CD4-positive, CD25-positive, alpha-beta regulatory T cell (primary cell): ENCODE data around the gene PZP. TPM values are rescaled to one million over a fixed set of nuclear protein-coding genes. Genes with fewer than 3 reads are reported as not detected.

ENCODE experiments used
- ATAC-seq, 2 donors: fragments of 150-1000 bp; cut with Tn5 transposase; one replicate each; pipeline ENCODE4 v1.10.0; 2021; ENCODE audit warnings: low read depth in 2 of 2, moderate number of reproducible peaks in 2 of 2, moderate library complexity in 1 of 2
- DNase-seq, 3 donors: peaks; one replicate each; pipeline versions ENCODE4 v3.0.0 to v3.0.0-alpha.2; 2012 to 2022; ENCODE audit warnings: mixed read lengths in 1 of 3
- H3K27ac ChIP-seq: one replicate; pipeline ENCODE4 v1.7.0; 2013; ENCODE audit warnings: mild to moderate bottlenecking, low read length; ENCODE audit not compliant: insufficient read depth, poor library complexity, severe bottlenecking
- H3K27me3 ChIP-seq: one replicate; pipeline ENCODE4 v1.7.0; 2013; ENCODE audit warnings: low read length; ENCODE audit not compliant: control insufficient read depth, insufficient read depth
- H3K36me3 ChIP-seq: one replicate; pipeline ENCODE4 v1.7.0; 2013; ENCODE audit warnings: mild to moderate bottlenecking, low read length, moderate library complexity; ENCODE audit not compliant: control insufficient read depth, insufficient read depth
- H3K4me1 ChIP-seq: 2 replicates; pipeline ENCODE4 v1.7.0; 2013; ENCODE audit warnings: mild to moderate bottlenecking, low read length; ENCODE audit not compliant: insufficient read depth, control insufficient read depth, poor library complexity, severe bottlenecking
- H3K4me3 ChIP-seq: one replicate; pipeline ENCODE4 v1.7.0; 2013; ENCODE audit warnings: low read depth, mild to moderate bottlenecking, low read length, moderate library complexity
- H3K9me3 ChIP-seq, 2 experiments: 1 replicate in 1 of 2; 2 replicates in 1 of 2; pipeline ENCODE4 v1.7.0; 2013; ENCODE audit warnings: low read length in 2 of 2, mild to moderate bottlenecking in 1 of 2, moderate library complexity in 1 of 2; ENCODE audit not compliant: control insufficient read depth in 2 of 2
- H3K27ac Mint-ChIP-seq, 3 donors: one replicate each; pipeline ENCODE4 v1.8.0; 2020 to 2022; ENCODE audit warnings: mild to moderate bottlenecking in 3 of 3, mixed read lengths in 3 of 3, moderate library complexity in 2 of 3
- H3K27me3 Mint-ChIP-seq: one replicate; pipeline ENCODE4 v1.8.0; 2022; ENCODE audit warnings: mild to moderate bottlenecking, mixed read lengths
- H3K36me3 Mint-ChIP-seq: one replicate; pipeline ENCODE4 v1.8.0; 2020; ENCODE audit warnings: mixed read lengths
- H3K4me1 Mint-ChIP-seq, 4 donors: one replicate each; pipeline ENCODE4 v1.8.0; 2020 to 2022; ENCODE audit warnings: mixed read lengths in 4 of 4, mild to moderate bottlenecking in 1 of 4
- H3K4me3 Mint-ChIP-seq, 4 donors: one replicate each; pipeline ENCODE4 v1.8.0; 2020 to 2022; ENCODE audit warnings: mild to moderate bottlenecking in 4 of 4, mixed read lengths in 4 of 4, moderate library complexity in 3 of 4
- H3K9me3 Mint-ChIP-seq, 7 donors: one replicate each; pipeline ENCODE4 v1.8.0; 2020 to 2022; ENCODE audit warnings: mixed read lengths in 7 of 7, mild to moderate bottlenecking in 3 of 7, moderate library complexity in 2 of 7
- polyA plus RNA-seq, 4 donors: library from polyadenylated mRNA; unstranded; fragments of 300-500 nt; fragmentation: Illumina TruSeq; gene quantifications; one replicate each; pipeline ENCODE4 v1.2.3, GENCODE V29; 2021
- total RNA-seq: library from RNA; stranded (reverse); gene quantifications from one replicate; pipeline ENCODE4 v1.2.3, GENCODE V29; 2022

The PZP gene
- total and polyA plus RNA-seq, 5 donors from 2014 or later, result 0.29 TPM; not detected in 4

- H3K4me1 ChIP-seq, result no peaks in the 10 kb centered on the region
- Mint-ChIP-seq H3K4me3 (no peak overlapping the region), H3K27me3 (peaks cover 8% of the 10 kb centered on the region), H3K4me1 (no peaks in the 10 kb centered on the region), H3K36me3 (no peaks in the 10 kb centered on the region), H3K9me3 (peaks cover 0 to under 1% (median 0%) of the 10 kb centered on the region in 7 donors), H3K27ac (no peak overlapping the region)
- DNase-seq (no peak), ATAC-seq (no peak)
- no peak overlapping the region for H3K4me3 ChIP-seq
- H3K36me3 ChIP-seq, result no peaks in the 10 kb centered on the region
- no peaks in the 10 kb centered on the region for H3K27me3 ChIP-seq
- H3K9me3 ChIP-seq, result no peaks in the 10 kb centered on the region
- no peak overlapping the region for H3K27ac ChIP-seq
Measured at GRCh38 chr12:9123781-9124382, 84.3 kb downstream of the PZP start.

DNA sequence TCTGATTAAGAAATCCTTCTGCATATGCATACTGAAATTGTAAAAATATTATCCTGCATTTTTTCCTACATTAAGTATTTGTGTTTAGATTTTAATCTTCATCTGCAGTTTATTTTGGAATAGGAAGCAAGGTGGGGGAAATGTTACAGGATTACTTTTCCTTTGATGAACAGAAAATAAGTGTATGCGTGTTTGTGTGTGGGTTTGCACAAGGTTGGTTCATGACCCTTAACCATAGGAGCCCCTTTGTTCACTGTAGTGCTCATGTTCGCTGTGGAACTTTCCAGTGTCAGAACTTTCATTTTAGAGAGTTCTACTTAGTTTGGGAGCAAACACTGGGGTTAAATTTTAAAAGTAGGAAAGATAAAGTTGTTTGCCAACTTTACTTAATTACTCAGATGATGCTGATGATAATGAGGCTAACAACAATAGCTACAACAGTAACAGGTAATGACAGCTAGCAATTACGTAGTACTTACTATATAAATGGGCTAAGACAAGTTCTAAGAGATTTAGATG, 86.0 kb downstream of the PZP start:
- no peaks in the 10 kb centered on the region for H3K36me3 ChIP-seq
- ATAC-seq, result no peak
- no peak overlapping the region for H3K4me3 Mint-ChIP-seq
- H3K27me3 ChIP-seq, result peaks cover 3% of the 10 kb centered on the region
- no peaks in the 10 kb centered on the region for H3K36me3 Mint-ChIP-seq
- H3K27me3 Mint-ChIP-seq, result peaks cover 7% of the 10 kb centered on the region
- no peak overlapping the region for H3K27ac Mint-ChIP-seq
- H3K4me1 Mint-ChIP-seq, result no peaks in the 10 kb centered on the region
- H3K9me3 ChIP-seq, result no peaks in the 10 kb centered on the region
- no peak overlapping the region for H3K4me3 ChIP-seq
- DNase-seq, result no peak
- no peak overlapping the region for H3K27ac ChIP-seq
- H3K9me3 Mint-ChIP-seq, result peaks cover 0 to 2% (median 0%) of the 10 kb centered on the region in 7 donors
- H3K4me1 ChIP-seq, result no peaks in the 10 kb centered on the region

DNA sequence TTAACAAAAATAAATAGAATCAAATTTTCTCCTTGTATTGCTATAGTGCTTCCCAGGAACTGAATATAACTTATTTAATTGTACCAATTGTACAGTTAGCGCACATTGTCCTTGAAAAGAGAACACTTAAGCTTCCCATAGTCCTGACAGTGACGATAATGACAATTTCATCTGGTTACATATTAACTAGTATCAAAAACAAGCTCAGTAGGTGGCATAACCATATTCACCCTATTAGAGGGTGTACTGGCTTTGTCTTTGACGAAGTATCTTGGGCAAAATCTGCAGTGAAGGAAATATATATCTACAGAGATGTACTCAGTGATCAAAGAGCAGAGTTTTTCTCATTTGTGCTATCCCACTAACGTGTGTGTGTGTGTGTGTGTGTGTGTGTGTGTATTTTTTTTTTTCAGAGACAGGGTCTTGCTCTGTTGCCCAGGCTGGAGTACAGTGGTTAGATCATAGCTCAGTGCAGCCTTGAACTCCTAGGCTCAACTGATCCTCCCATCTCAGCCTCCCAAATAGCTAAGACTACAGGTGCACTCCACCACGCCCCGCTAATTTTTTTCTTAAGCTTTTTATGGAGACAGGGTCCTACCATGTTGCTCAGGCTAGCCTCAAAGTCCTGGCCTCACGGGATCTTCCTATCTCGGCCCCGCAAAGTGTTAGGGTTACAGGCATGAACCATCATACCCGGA, 87.6 kb downstream of the PZP start:
- no peaks in the 10 kb centered on the region for H3K27me3 Mint-ChIP-seq
- H3K36me3 Mint-ChIP-seq, result no peaks in the 10 kb centered on the region
- H3K9me3 Mint-ChIP-seq, result peaks cover 0 to 2% (median 0%) of the 10 kb centered on the region in 7 donors
- H3K4me3 ChIP-seq, result no peak overlapping the region
- DNase-seq (no peak), ATAC-seq (no peak)
- H3K27ac ChIP-seq, result no peak overlapping the region
- no peak overlapping the region for H3K4me3 Mint-ChIP-seq
- no peaks in the 10 kb centered on the region for H3K4me1 ChIP-seq
- H3K27me3 ChIP-seq, result peaks cover 3% of the 10 kb centered on the region
- H3K36me3 ChIP-seq, result no peaks in the 10 kb centered on the region
- H3K4me1 Mint-ChIP-seq, result peaks cover 0 to 6% (median 1%) of the 10 kb centered on the region in 4 donors
- no peaks in the 10 kb centered on the region for H3K9me3 ChIP-seq
- H3K27ac Mint-ChIP-seq, result no peak overlapping the region

DNA sequence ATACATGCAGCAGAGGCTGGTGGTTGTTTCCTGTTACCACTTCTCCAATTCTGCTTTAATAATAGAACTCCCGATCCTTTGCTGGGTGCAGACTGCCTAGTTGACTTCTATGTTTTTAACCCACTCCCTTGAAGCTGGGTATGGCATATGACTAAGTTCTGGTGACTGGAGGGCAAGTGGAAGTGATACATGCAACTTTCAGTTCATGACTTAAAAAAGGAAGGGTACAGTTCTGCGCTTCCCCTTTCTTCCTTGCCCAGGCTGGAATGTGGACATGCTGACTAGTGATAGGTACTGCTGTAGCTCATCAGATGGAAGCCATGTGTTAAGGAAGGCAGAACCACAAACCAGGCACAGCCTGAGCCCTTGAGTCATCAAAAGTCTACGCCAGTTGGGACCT, 90.0 kb downstream of the PZP start:
- ATAC-seq (peak; percentile 68 to 69), DNase-seq (no peak)
- Histone ChIP-seq H3K36me3 (no peaks in the 10 kb centered on the region), H3K4me3 (no peak overlapping the region), H3K27me3 (peaks cover 5% of the 10 kb centered on the region), H3K27ac (no peak overlapping the region), H3K9me3 (no peaks in the 10 kb centered on the region), H3K4me1 (no peaks in the 10 kb centered on the region)
- Mint-ChIP-seq H3K4me3 (no peak overlapping the region), H3K27ac (no peak overlapping the region), H3K4me1 (peaks cover 0 to 6% (median 1%) of the 10 kb centered on the region in 4 donors), H3K27me3 (no peaks in the 10 kb centered on the region), H3K9me3 (peaks cover 0 to 2% (median 0%) of the 10 kb centered on the region in 7 donors), H3K36me3 (no peaks in the 10 kb centered on the region)

- ATAC-seq (no peak), DNase-seq (no peak)
- Histone ChIP-seq H3K27ac (no peak within 1 kb of the TSS), H3K4me1 (no peaks in the 10 kb centered on the region), H3K27me3 (peaks cover 6% of the 10 kb centered on the region), H3K4me3 (no peak within 1 kb of the TSS), H3K9me3 (no peaks in the 10 kb centered on the region), H3K36me3 (no peaks in the 10 kb centered on the region)
- H3K36me3 Mint-ChIP-seq, result no peaks in the 10 kb centered on the region
- no peak within 1 kb of the TSS for H3K27ac Mint-ChIP-seq
- H3K9me3 Mint-ChIP-seq, result peaks cover 0 to 2% (median 0%) of the 10 kb centered on the region in 7 donors
- peaks cover 0 to 6% (median 1%) of the 10 kb centered on the region in 4 donors for H3K4me1 Mint-ChIP-seq
- H3K27me3 Mint-ChIP-seq, result no peaks in the 10 kb centered on the region
- no peak within 1 kb of the TSS for H3K4me3 Mint-ChIP-seq
Measured at GRCh38 chr12:9115731-9116559, 92.2 kb downstream of the PZP start, which contains the start of gene A2M. Gene A2M, minus strand, starts transcription at chr12:9115919. Its CDS starts 70 bp downstream, at chr12:9115849.

- Mint-ChIP-seq H3K4me1 (peaks cover 0 to 6% (median 1%) of the 10 kb centered on the region in 4 donors), H3K4me3 (no peak overlapping the region), H3K9me3 (peaks cover 0 to 2% (median 0%) of the 10 kb centered on the region in 7 donors), H3K27ac (no peak overlapping the region), H3K27me3 (no peaks in the 10 kb centered on the region), H3K36me3 (no peaks in the 10 kb centered on the region)
- no peak for ATAC-seq
- Histone ChIP-seq H3K9me3 (no peaks in the 10 kb centered on the region), H3K27ac (no peak overlapping the region), H3K4me3 (no peak overlapping the region), H3K4me1 (no peaks in the 10 kb centered on the region), H3K27me3 (peaks cover 6% of the 10 kb centered on the region), H3K36me3 (no peaks in the 10 kb centered on the region)
- DNase-seq, result no peak
Measured at GRCh38 chr12:9114946-9115345, 93.2 kb downstream of the PZP start.

DNA sequence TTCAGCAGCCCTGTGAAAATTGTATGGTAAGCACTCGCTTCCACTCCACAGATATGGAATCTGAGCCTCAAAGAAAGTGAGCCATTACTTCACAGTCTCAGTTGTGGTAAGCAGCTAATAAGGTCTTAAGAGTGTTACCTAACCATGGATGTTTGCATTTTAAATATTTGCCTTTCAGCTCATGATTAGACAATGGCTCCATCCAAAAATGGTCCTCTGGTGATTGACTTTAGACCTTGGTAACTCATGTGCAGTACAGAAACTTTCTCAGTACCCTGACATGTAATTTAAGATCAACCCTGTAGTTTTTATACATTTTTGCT, 94.2 kb downstream of the PZP start:
- Mint-ChIP-seq H3K27ac (no peak overlapping the region), H3K4me1 (peaks cover 0 to 6% (median 1%) of the 10 kb centered on the region in 4 donors), H3K4me3 (no peak overlapping the region), H3K36me3 (no peaks in the 10 kb centered on the region), H3K27me3 (no peaks in the 10 kb centered on the region), H3K9me3 (peaks cover 0 to 2% (median 0%) of the 10 kb centered on the region in 7 donors)
- H3K4me1 ChIP-seq, result no peaks in the 10 kb centered on the region
- DNase-seq, result no peak
- H3K9me3 ChIP-seq, result no peaks in the 10 kb centered on the region
- H3K27ac ChIP-seq, result no peak overlapping the region
- no peak for ATAC-seq
- no peaks in the 10 kb centered on the region for H3K36me3 ChIP-seq
- no peak overlapping the region for H3K4me3 ChIP-seq
- H3K27me3 ChIP-seq, result peaks cover 6% of the 10 kb centered on the region
